HFFc6 (cell line): ENCODE data around the gene FNTB. TPM values are rescaled to one million over a fixed set of nuclear protein-coding genes. Genes with fewer than 3 reads are reported as not detected.
"Not testable (repeated sequence)": the region's sequence is repeated elsewhere in the genome, so short reads cannot be mapped to it uniquely, and the experiment has no call there.

Experiments
- DNase-seq: peaks from one replicate; pipeline ENCODE4 v3.0.0-alpha.2; 2018
- H3K27ac Mint-ChIP-seq: 2 replicates; pipeline ENCODE4 v1.8.0; 2020; ENCODE audit warnings: mild to moderate bottlenecking, mixed read lengths
- H3K27me3 Mint-ChIP-seq: 2 replicates; pipeline ENCODE4 v1.8.0; 2021; ENCODE audit warnings: mild to moderate bottlenecking, moderate library complexity, mixed read lengths; ENCODE audit not compliant: insufficient read depth
- H3K36me3 Mint-ChIP-seq: 2 replicates; pipeline ENCODE4 v1.8.0; 2021; ENCODE audit warnings: low read depth, mixed read lengths
- H3K4me1 Mint-ChIP-seq: 2 replicates; pipeline ENCODE4 v1.8.0; 2020; ENCODE audit warnings: low read depth, mixed read lengths
- H3K4me3 Mint-ChIP-seq: 2 replicates; pipeline ENCODE4 v1.8.0; 2020; ENCODE audit warnings: mild to moderate bottlenecking, moderate library complexity, mixed read lengths
- H3K9me3 Mint-ChIP-seq: 2 replicates; pipeline ENCODE4 v1.8.0; 2020; ENCODE audit warnings: mild to moderate bottlenecking, mixed read lengths
- total RNA-seq, 6 experiments: library from RNA; stranded (reverse); fragmentation: NEBNext Ultra II Directional; extraction: Animal tissue kit (Norgen Biotek cat#: 25700); gene quantifications; 2 replicates in 1 of 6; 3 replicates in 5 of 6; pipeline ENCODE4 v1.2.3, GENCODE V29; 2021
- TF ChIP-seq, protein P1 (sequence below): fragments of 200-600 bp; sonication (generic); IDR thresholded peaks from 2 replicates; pipeline ENCODE4 v1.5.0; 2021; ENCODE audit warnings: antibody characterized with exemption, mild to moderate bottlenecking

The FNTB gene
- total RNA-seq, 6 experiments from 2014 or later: 14.1 to 22.7 (median 18.0) TPM

DNA sequence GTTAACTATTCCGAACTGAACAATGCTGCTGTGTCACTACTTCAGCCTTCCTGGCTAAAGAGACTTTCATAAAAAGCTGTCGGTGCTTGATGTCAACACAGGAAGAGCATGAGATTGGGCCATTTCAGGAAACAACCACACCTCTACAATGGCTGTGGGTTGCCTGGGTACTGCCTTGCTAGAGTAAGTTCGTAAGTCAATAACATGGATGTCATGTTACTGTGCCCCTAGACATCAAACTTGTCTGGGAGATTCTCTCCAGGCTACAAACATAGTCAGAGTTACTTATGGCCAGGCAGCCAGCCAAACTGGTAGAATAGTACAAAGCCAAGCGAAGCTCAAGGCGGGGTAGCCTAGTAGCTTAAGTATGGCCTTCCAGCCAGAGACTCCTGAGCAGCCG lies 92.5 kb downstream of the FNTB start:
- H3K27me3 Mint-ChIP-seq: no peaks in the 10 kb centered on the region
- TF ChIP-seq, protein P1, sequence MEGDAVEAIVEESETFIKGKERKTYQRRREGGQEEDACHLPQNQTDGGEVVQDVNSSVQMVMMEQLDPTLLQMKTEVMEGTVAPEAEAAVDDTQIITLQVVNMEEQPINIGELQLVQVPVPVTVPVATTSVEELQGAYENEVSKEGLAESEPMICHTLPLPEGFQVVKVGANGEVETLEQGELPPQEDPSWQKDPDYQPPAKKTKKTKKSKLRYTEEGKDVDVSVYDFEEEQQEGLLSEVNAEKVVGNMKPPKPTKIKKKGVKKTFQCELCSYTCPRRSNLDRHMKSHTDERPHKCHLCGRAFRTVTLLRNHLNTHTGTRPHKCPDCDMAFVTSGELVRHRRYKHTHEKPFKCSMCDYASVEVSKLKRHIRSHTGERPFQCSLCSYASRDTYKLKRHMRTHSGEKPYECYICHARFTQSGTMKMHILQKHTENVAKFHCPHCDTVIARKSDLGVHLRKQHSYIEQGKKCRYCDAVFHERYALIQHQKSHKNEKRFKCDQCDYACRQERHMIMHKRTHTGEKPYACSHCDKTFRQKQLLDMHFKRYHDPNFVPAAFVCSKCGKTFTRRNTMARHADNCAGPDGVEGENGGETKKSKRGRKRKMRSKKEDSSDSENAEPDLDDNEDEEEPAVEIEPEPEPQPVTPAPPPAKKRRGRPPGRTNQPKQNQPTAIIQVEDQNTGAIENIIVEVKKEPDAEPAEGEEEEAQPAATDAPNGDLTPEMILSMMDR: no peak
- peaks cover 10% of the 10 kb centered on the region for H3K4me1 Mint-ChIP-seq
- no peak for DNase-seq
- H3K36me3 Mint-ChIP-seq: peaks cover 62% of the 10 kb centered on the region
- no peak overlapping the region for H3K4me3 Mint-ChIP-seq
- no peak overlapping the region for H3K27ac Mint-ChIP-seq
- no peaks in the 10 kb centered on the region for H3K9me3 Mint-ChIP-seq

DNA sequence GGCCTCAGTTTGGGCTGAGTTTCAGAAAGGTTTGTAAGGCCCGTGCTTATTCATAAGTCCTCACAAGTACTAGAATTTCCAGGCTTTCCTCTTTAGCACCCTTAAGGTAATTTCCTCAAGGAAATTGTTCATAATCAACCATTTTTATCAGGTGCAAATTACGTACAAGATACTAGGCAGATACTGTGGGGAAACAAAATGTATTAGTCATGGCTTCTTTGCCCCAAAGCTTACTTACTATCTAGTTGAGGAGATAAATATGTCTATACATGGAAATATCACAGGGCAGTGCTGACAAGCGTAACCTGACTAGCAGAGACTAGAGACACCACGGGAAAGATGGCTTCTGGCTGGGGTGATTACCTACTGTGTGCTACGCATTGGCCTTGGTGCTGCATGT lies 93.1 kb downstream of the FNTB start:
- Mint-ChIP-seq H3K4me1 (peaks cover 16% of the 10 kb centered on the region), H3K9me3 (no peaks in the 10 kb centered on the region), H3K36me3 (peaks cover 62% of the 10 kb centered on the region), H3K27ac (no peak overlapping the region), H3K4me3 (no peak overlapping the region), H3K27me3 (no peaks in the 10 kb centered on the region)
- TF ChIP-seq, protein P1: no peak
- no peak for DNase-seq

DNA sequence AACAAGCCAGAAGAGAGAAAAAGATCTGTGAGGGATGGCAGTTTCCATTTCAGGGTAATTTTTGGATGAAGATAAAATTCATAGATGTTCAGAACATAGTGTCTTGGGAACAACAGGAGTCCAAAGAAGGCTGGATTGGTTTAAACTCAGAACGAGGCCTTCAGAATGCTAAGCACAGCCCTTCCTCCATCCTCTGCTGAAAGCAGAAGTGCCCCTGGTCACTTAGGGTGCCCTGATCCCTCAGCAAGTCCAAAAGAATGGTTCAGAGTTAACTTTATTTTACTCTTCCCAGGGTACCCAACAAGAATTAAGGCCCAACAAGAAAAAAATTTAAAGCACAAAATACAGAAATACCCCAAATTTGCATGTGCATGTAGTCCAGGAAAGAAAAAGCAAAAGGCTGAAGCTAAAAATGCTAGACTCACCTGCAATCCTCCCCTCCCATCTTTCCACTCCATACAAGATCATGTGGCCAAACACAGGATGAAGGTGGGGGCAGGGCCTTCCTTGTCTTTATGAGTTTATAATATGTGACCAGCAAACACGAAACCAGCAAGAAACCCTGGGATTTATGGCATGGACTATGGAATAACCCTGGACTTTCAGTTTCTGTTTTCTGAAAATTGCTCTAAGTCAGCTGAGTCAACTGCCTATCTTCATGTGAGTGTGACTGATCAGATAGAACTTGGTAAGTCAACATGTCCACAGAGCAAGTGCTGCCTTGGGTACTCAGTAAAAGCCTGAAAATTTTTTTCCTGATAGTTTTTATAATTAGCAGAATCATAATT lies 94.5 kb downstream of the FNTB start:
- Mint-ChIP-seq H3K4me1 (peaks cover 30% of the 10 kb centered on the region), H3K27ac (no peak overlapping the region), H3K9me3 (peaks cover 3% of the 10 kb centered on the region; the same call in 1 of the 2 replicates), H3K36me3 (peaks cover 62% of the 10 kb centered on the region), H3K27me3 (no peaks in the 10 kb centered on the region), H3K4me3 (no peak overlapping the region)
- no peak for DNase-seq
- TF ChIP-seq, protein P1: no peak

DNA sequence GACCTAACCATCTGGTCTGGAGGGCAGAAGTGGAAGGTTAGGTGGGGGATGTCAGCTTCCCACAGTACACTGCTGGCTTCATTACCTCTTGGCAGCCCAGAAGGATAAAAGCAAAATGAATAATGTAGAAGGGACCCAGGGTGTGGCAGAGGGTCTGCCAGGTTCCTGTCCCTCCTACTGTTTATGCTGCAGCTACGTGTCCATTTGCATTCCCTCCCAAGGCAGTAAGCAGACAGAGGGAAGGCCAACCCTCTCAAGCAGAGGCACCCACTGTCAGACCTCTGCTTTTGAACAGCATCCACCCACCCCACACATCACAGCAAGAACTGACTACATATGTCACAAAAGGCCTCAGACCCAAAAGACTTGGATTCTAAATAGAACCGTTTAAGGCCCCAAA lies 96.2 kb downstream of the FNTB start:
- peaks cover 32% of the 10 kb centered on the region for H3K4me1 Mint-ChIP-seq
- no peak for DNase-seq
- H3K4me3 Mint-ChIP-seq: no peak overlapping the region
- H3K27ac Mint-ChIP-seq: no peak overlapping the region
- H3K36me3 Mint-ChIP-seq: peaks cover 68% of the 10 kb centered on the region
- H3K27me3 Mint-ChIP-seq: no peaks in the 10 kb centered on the region
- TF ChIP-seq, protein P1: no peak
- H3K9me3 Mint-ChIP-seq: peaks cover 15% of the 10 kb centered on the region; the same call in 1 of the 2 replicates

DNA sequence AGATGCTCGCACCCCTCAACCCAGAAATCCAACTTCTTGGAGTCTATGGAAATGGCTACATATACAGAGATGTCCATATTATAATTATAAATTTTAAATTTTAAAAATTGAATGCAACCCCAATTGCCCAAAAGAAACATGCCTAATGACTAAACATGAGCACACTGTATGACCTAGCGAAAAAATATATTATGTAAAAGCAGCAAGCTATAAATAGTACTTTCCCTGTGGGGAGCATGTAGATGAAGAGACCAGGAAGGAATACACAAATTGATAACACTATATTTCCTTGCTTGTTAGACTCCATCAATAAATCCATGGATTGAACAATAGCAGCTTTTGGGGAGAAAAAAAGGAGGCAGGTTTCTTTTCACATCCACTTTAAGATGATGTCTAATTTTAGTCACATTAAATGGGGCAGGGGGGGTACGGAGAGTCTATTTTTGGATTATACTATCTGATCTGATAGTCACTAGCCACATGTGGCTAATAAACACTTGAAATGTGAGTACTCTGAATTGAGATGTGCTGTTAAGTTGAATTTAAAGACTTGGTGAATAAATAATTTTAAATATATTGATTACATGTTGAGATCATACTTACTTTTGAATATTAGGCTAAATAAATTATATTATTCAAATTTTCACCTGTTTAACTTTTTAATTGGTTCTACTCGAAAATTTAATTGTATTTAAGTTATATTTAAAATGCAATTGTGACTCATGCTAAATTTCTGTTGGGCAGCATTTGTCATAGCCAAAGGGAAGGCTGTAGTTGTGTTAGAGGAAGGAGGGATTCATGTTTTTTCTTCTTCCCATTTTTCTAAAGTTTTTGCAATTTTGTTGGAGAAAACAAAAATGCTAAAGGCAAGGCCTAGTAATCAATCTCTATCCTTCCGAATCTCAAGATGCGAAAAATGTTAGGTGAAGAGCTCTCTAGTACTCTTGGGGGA lies 98.1 kb downstream of the FNTB start:
- DNase-seq: no peak
- TF ChIP-seq, protein P1: no peak
- Mint-ChIP-seq H3K9me3 (peaks cover 17% of the 10 kb centered on the region; the same call in 1 of the 2 replicates), H3K27ac (peak overlapping the region; percentile 82), H3K4me1 (peaks cover 32% of the 10 kb centered on the region), H3K36me3 (peaks cover 79% of the 10 kb centered on the region), H3K27me3 (no peaks in the 10 kb centered on the region), H3K4me3 (peak overlapping the region; percentile 76)

DNA sequence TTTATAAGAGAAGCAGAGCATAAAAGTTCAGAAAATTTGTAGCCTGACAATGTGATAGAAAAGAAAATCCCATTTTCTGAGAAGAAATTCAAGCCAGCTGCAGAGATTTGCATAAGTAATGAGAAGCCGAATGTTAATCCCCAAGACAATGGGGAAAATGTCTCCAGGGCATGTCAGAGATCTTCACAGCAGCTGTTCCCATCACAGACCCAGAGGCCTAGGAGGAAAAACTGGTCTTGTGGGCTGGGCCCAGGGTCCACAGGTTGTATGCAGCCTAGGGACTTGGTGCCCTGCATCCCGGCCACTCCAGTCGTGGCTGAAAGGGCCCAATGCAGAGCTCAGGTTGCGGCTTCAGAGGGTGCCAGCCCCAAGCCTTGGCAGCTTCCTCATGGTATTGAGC lies 100.0 kb downstream of the FNTB start:
- H3K4me1 Mint-ChIP-seq: peaks cover 32% of the 10 kb centered on the region
- peaks cover 66% of the 10 kb centered on the region for H3K36me3 Mint-ChIP-seq
- H3K9me3 Mint-ChIP-seq: peaks cover 17% of the 10 kb centered on the region; the same call in 1 of the 2 replicates
- not testable (repeated sequence) for H3K27ac Mint-ChIP-seq, H3K4me3 Mint-ChIP-seq, DNase-seq, H3K27me3 Mint-ChIP-seq

DNA sequence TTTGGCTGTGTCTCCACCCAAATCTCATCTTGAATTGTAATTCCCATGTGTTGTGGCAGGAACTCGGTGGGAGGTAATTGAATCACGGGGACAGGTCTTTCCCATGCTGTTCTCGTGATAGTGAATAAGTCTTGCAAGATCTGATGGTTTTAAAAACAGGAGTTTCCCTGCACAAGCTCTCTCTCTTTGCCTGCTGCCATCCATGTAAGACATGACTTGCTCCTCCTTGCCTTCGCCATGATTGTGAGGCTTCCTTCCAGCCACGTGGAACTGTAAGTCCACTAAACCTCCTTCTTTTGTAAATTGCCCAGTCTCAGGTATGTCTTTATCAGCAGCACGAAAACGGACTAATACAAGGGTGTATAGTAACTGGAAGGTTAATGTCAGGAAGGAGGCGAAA lies 101.1 kb downstream of the FNTB start:
- H3K36me3 Mint-ChIP-seq: peaks cover 55% of the 10 kb centered on the region

More for the DNA sequence above, 101.1 kb downstream of the FNTB start:
- DNase-seq, H3K27me3 Mint-ChIP-seq, H3K27ac Mint-ChIP-seq, H3K4me3 Mint-ChIP-seq: not testable (repeated sequence)
- Mint-ChIP-seq H3K9me3 (peaks cover 17% of the 10 kb centered on the region; the same call in 1 of the 2 replicates), H3K4me1 (peaks cover 26% of the 10 kb centered on the region)
